Upper lobe of left lung (tissue), 6 donors: ENCODE measurements around the gene TBXAS1. TPM values are rescaled to one million over a fixed set of nuclear protein-coding genes. Genes with fewer than 3 reads are reported as not detected.

Experiments
- ATAC-seq, 2 donors: fragments of 200-7000 bp; cut with Tn5 transposase; one replicate each; pipeline ENCODE4 v1.9.1; 2022; ENCODE audit warnings: mild to moderate bottlenecking in 2 of 2, moderate library complexity in 2 of 2; ENCODE audit not compliant: low FRiP score in 2 of 2
- DNase-seq, 2 donors: peaks; one replicate each; pipeline ENCODE4 v3.0.0-alpha.2; 2019 to 2020
- H3K27ac ChIP-seq, 4 donors: fragments of 200-600 bp; sonication (generic); one replicate each; pipeline ENCODE4 v1.5.1; 2016 to 2019
- H3K27me3 ChIP-seq, 4 donors: fragments of 200-600 bp; sonication (generic); one replicate each; pipeline ENCODE4 v1.5.1; 2017 to 2019
- H3K36me3 ChIP-seq, 4 donors: fragments of 200-600 bp; sonication (generic); one replicate each; pipeline ENCODE4 v1.5.1; 2016 to 2019
- H3K4me1 ChIP-seq, 4 donors: fragments of 200-600 bp; sonication (generic); one replicate each; pipeline ENCODE4 v1.5.1; 2018 to 2019
- H3K4me3 ChIP-seq, 4 donors: fragments of 200-600 bp; sonication (generic); one replicate each; pipeline ENCODE4 v1.5.1; 2017 to 2019; ENCODE audit warnings: mild to moderate bottlenecking in 2 of 4, moderate library complexity in 1 of 4
- H3K9me3 ChIP-seq, 4 donors: fragments of 200-600 bp; sonication (generic); one replicate each; pipeline ENCODE4 v1.5.1; 2018 to 2019
- CTCF ChIP-seq, 6 experiments: fragments of 450-650 bp in 4 of 6; fragments of 200-600 bp in 2 of 6; sonication (generic) in 2 of 6; IDR thresholded peaks; one replicate each; pipeline ENCODE4 v1.5.1; 2016 to 2019; ENCODE audit warnings: antibody characterized with exemption in 6 of 6
- EP300 ChIP-seq, 4 donors: sonication (generic); formaldehyde crosslinking; IDR thresholded peaks; one replicate each; pipeline ENCODE4 v1.5.1; 2017; ENCODE audit warnings: antibody characterized with exemption in 4 of 4, control low read depth in 2 of 4
- POLR2A ChIP-seq, 4 donors: fragments of 450-650 bp; IDR thresholded peaks; one replicate each; pipeline ENCODE4 v1.5.1; 2016 to 2017; ENCODE audit warnings: antibody characterized with exemption in 4 of 4, mild to moderate bottlenecking in 2 of 4
- POLR2AphosphoS5 ChIP-seq, 2 donors: sonication (generic); formaldehyde crosslinking; IDR thresholded peaks; one replicate each; pipeline ENCODE4 v1.5.1; 2017; ENCODE audit warnings: antibody characterized with exemption in 2 of 2
- WGBS, 2 donors: methylation state at CpG; one replicate each; pipeline ENCODE4 v1.1.5; 2017 to 2018; 5-methylcytosine and 5-hydroxymethylcytosine counted together
- total RNA-seq, 6 donors: library from RNA; depleted of rRNA in 4 of 6; stranded (reverse); fragments of >200 nt in 4 of 6; gene quantifications; one replicate each; pipeline versions ENCODE4 v1.1.0 to v1.2.1, GENCODE V29; 2016 to 2021
- donor health status: DM: no; HTN: no; CAD: no; lungs with moderate emphysema.
- donor health status: DM: no; HTN: yes; CAD: no; lungs with severe emphysema.

The TBXAS1 gene
- total RNA-seq, 6 donors from 2014 or later, result 62.8 to 317 (median 85.6) TPM

GRCh38 chr7:139976838-139977656 is 148.0 kb downstream of the TBXAS1 start:
- 83 to 92% methylated on average over 17 of the region's 17 CpGs for WGBS, 2 donors
- no peak for ATAC-seq

GRCh38 chr7:139981511-139981895 is 152.4 kb downstream of the TBXAS1 start:
- Histone ChIP-seq H3K36me3 (no peaks in the 10 kb centered on the region), H3K9me3 (no peaks in the 10 kb centered on the region), H3K27me3 (no peaks in the 10 kb centered on the region), H3K27ac (no peak overlapping the region), H3K4me3 (no peak overlapping the region), H3K4me1 (peaks cover 0 to 4% (median 0%) of the 10 kb centered on the region in 4 donors)
- WGBS, 2 donors, result 94 to 99% methylated on average over 5 of the region's 5 CpGs
- no peak for TF ChIP-seq POLR2A (IDR thresholded peaks at IDR 0.05)
- no peak for TF ChIP-seq CTCF (IDR thresholded peaks at IDR 0.05)
- TF ChIP-seq POLR2AphosphoS5 (IDR thresholded peaks at IDR 0.05), result no peak
- no peak for TF ChIP-seq EP300 (IDR thresholded peaks at IDR 0.05)
- DNase-seq (no peak), ATAC-seq (no peak)

More at GRCh38 chr7:139976838-139977656, 148.0 kb downstream of the TBXAS1 start:
- H3K4me1 ChIP-seq, result peaks cover 0 to 4% (median 0%) of the 10 kb centered on the region in 4 donors
- H3K36me3 ChIP-seq, result no peaks in the 10 kb centered on the region
- no peak for DNase-seq
- H3K4me3 ChIP-seq, result no peak overlapping the region
- H3K27ac ChIP-seq, result no peak overlapping the region
- H3K9me3 ChIP-seq, result no peaks in the 10 kb centered on the region
- H3K27me3 ChIP-seq, result no peaks in the 10 kb centered on the region
- TF ChIP-seq EP300 (IDR thresholded peaks at IDR 0.05) (no peak), POLR2A (IDR thresholded peaks at IDR 0.05) (no peak), CTCF (IDR thresholded peaks at IDR 0.05) (no peak)

- Histone ChIP-seq H3K9me3 (no peaks in the 10 kb centered on the region), H3K27me3 (no peaks in the 10 kb centered on the region), H3K27ac (no peak overlapping the region), H3K4me3 (no peak overlapping the region), H3K4me1 (peaks cover 0 to 4% (median 0%) of the 10 kb centered on the region in 4 donors), H3K36me3 (no peaks in the 10 kb centered on the region)
- 80 to 84% methylated on average over 9 of the region's 9 CpGs for WGBS, 2 donors
- ATAC-seq (no peak), DNase-seq (no peak)
- TF ChIP-seq POLR2A (IDR thresholded peaks at IDR 0.05), result no peak
- TF ChIP-seq EP300 (IDR thresholded peaks at IDR 0.05), result no peak
- no peak for TF ChIP-seq POLR2AphosphoS5 (IDR thresholded peaks at IDR 0.05)
- no peak for TF ChIP-seq CTCF (IDR thresholded peaks at IDR 0.05)
Measured at GRCh38 chr7:139982927-139983920, 154.2 kb downstream of the TBXAS1 start.

GRCh38 chr7:139984642-139985539 is 155.8 kb downstream of the TBXAS1 start:
- no peak for ATAC-seq
- no peak for DNase-seq
- H3K4me1 ChIP-seq, result peaks cover 0 to 4% (median 0%) of the 10 kb centered on the region in 4 donors
- no peak overlapping the region for H3K27ac ChIP-seq
- no peaks in the 10 kb centered on the region for H3K36me3 ChIP-seq
- H3K9me3 ChIP-seq, result no peaks in the 10 kb centered on the region
- WGBS, 2 donors, result 82 to 87% methylated on average over 8 of the region's 8 CpGs
- no peak overlapping the region for H3K4me3 ChIP-seq
- H3K27me3 ChIP-seq, result no peaks in the 10 kb centered on the region
- no peak for TF ChIP-seq POLR2AphosphoS5 (IDR thresholded peaks at IDR 0.05)
